HL-60 (cell line): ENCODE measurements around the gene SV2C.

Experiments used
- DNase-seq, 2 experiments: peaks; one replicate each; pipeline ENCODE4 v3.0.0-alpha.2; 2010 to 2020; ENCODE audit warnings: low read depth in 1 of 2, low spot score in 1 of 2
- H3K27ac ChIP-seq: fragments of 250-450 bp; sonication (Bioruptor Pico); replicated peaks from 2 replicates; pipeline ENCODE4 v1.5.1; 2020; ENCODE audit warnings: mild to moderate bottlenecking, moderate library complexity
- H3K27me3 ChIP-seq: fragments of 250-450 bp; sonication (Bioruptor Pico); 2 replicates; pipeline ENCODE4 v1.5.1; 2021; ENCODE audit warnings: mild to moderate bottlenecking, moderate library complexity; ENCODE audit not compliant: insufficient read depth, poor library complexity, severe bottlenecking
- H3K4me3 ChIP-seq: replicated peaks from 2 replicates; pipeline ENCODE4 v1.5.1; 2011; ENCODE audit warnings: mild to moderate bottlenecking, control low read depth, low read length; ENCODE audit not compliant: insufficient read depth
- GABPA ChIP-seq: IDR thresholded peaks from 2 replicates; pipeline ENCODE4 v1.6.1; 2012; ENCODE audit warnings: low read depth
- POLR2AphosphoS5 ChIP-seq: IDR thresholded peaks from 2 replicates; pipeline ENCODE4 v1.6.1; 2012; ENCODE audit warnings: low read depth
- SPI1 ChIP-seq: IDR thresholded peaks from 2 replicates; pipeline ENCODE4 v1.6.1; 2012; ENCODE audit warnings: low read depth, mild to moderate bottlenecking, borderline replicate concordance
- TF ChIP-seq, protein P1 (sequence below): IDR thresholded peaks from 2 replicates; pipeline ENCODE4 v1.6.1; 2012; ENCODE audit warnings: low read depth; ENCODE audit not compliant: insufficient replicate concordance
- TF ChIP-seq, protein P2 (sequence below): IDR thresholded peaks from one replicate; pipeline ENCODE4 v1.5.1; 2011; ENCODE audit warnings: low read length, control low read depth, inconsistent platforms; ENCODE audit not compliant: insufficient read depth

The SV2C gene

GRCh38 chr5:76345582-76345981 is 262.4 kb downstream of the SV2C start:
- Histone ChIP-seq H3K27ac (no peak overlapping the region), H3K4me3 (no peak overlapping the region), H3K27me3 (no peaks in the 10 kb centered on the region)
- no peak for DNase-seq
- TF ChIP-seq, protein P1, sequence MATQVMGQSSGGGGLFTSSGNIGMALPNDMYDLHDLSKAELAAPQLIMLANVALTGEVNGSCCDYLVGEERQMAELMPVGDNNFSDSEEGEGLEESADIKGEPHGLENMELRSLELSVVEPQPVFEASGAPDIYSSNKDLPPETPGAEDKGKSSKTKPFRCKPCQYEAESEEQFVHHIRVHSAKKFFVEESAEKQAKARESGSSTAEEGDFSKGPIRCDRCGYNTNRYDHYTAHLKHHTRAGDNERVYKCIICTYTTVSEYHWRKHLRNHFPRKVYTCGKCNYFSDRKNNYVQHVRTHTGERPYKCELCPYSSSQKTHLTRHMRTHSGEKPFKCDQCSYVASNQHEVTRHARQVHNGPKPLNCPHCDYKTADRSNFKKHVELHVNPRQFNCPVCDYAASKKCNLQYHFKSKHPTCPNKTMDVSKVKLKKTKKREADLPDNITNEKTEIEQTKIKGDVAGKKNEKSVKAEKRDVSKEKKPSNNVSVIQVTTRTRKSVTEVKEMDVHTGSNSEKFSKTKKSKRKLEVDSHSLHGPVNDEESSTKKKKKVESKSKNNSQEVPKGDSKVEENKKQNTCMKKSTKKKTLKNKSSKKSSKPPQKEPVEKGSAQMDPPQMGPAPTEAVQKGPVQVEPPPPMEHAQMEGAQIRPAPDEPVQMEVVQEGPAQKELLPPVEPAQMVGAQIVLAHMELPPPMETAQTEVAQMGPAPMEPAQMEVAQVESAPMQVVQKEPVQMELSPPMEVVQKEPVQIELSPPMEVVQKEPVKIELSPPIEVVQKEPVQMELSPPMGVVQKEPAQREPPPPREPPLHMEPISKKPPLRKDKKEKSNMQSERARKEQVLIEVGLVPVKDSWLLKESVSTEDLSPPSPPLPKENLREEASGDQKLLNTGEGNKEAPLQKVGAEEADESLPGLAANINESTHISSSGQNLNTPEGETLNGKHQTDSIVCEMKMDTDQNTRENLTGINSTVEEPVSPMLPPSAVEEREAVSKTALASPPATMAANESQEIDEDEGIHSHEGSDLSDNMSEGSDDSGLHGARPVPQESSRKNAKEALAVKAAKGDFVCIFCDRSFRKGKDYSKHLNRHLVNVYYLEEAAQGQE, result no peak

DNA sequence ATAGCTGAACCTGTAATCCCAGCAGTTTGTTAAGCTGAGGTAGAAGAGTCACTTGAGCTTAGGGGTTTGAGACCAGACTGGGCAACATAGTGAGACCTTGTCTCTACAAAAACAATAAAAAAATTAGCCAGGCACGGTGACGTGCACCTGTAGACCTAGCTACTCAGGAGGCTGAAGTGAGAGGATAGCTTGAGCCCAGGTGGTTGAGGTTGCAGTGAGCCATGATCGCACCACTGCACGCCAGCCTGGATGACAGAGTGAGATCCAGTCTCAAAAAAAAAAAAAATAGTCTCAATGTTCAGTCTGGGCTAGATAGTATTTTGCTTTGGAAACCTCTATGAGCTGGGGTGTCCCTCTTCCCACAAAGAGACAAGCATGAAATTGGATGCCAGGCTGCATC is 268.0 kb downstream of the SV2C start:
- H3K27me3 ChIP-seq, result no peaks in the 10 kb centered on the region
- no peak overlapping the region for H3K4me3 ChIP-seq
- TF ChIP-seq, protein P2, sequence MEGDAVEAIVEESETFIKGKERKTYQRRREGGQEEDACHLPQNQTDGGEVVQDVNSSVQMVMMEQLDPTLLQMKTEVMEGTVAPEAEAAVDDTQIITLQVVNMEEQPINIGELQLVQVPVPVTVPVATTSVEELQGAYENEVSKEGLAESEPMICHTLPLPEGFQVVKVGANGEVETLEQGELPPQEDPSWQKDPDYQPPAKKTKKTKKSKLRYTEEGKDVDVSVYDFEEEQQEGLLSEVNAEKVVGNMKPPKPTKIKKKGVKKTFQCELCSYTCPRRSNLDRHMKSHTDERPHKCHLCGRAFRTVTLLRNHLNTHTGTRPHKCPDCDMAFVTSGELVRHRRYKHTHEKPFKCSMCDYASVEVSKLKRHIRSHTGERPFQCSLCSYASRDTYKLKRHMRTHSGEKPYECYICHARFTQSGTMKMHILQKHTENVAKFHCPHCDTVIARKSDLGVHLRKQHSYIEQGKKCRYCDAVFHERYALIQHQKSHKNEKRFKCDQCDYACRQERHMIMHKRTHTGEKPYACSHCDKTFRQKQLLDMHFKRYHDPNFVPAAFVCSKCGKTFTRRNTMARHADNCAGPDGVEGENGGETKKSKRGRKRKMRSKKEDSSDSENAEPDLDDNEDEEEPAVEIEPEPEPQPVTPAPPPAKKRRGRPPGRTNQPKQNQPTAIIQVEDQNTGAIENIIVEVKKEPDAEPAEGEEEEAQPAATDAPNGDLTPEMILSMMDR, result no peak
- TF ChIP-seq SPI1, result no peak
- TF ChIP-seq, protein P1, result no peak
- no peak for TF ChIP-seq GABPA
- TF ChIP-seq POLR2AphosphoS5, result no peak
- no peak for DNase-seq
- no peak overlapping the region for H3K27ac ChIP-seq

DNA sequence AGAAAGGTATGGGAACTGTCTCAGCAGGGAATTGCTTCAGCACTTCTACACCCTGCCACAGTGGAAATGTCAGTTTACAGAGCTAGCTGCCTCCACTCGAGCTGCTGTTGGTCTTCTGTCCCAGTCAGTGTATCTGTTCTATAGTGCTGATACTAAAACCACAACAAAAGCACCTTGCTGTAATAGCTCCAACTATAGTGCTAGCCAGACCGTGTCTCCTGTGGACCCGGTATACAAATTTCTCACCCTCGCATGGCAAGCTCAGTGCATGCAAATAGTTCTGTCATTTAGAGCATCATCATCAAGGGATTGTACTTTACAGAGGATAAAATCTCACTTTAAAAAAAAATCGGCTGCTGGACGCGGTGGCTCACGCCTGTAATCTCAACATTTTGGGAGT is 268.4 kb downstream of the SV2C start:
- TF ChIP-seq, protein P2, result no peak
- TF ChIP-seq GABPA (no peak), SPI1 (no peak), POLR2AphosphoS5 (no peak)
- TF ChIP-seq, protein P1, result no peak
- no peaks in the 10 kb centered on the region for H3K27me3 ChIP-seq
- no peak overlapping the region for H3K27ac ChIP-seq
- DNase-seq, result no peak
- no peak overlapping the region for H3K4me3 ChIP-seq

DNA sequence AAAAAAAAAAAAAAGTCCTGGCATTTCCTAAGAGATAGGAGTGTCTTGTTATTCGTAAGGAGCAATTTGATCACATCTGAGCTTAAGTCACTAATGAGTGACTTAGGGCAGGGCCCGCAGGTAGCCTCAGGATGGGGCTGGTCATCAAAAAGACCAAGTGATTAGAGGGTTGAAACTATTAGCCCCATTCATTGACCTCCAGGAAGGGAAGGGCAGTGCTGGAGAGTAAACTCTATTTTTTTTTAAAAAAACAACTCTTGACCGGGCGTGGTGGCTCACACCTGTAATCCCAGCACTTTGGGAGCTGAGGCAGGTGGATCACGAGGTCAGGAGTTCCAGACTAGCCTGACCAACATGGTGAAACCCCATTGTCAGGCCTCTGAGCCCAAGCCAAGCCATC is 273.7 kb downstream of the SV2C start:
- no peak for DNase-seq
- Histone ChIP-seq H3K4me3 (no peak overlapping the region), H3K27ac (no peak overlapping the region), H3K27me3 (no peaks in the 10 kb centered on the region)
- TF ChIP-seq, protein P1, result no peak
- TF ChIP-seq SPI1, result no peak
- no peak for TF ChIP-seq GABPA
- TF ChIP-seq, protein P2, result no peak
- TF ChIP-seq POLR2AphosphoS5, result no peak
